Parathyroid adenoma (tissue), 2 donors: Measurements from ENCODE around the gene C4BPB.

Source experiments
- H2AFZ ChIP-seq: fragments of 300-600 bp; sonication (generic); one replicate; pipeline ENCODE4 v1.7.0; 2017; ENCODE audit warnings: antibody characterized with exemption, mild to moderate bottlenecking
- H3K27ac ChIP-seq: fragments of 300-600 bp; sonication (generic); one replicate; pipeline ENCODE4 v1.7.0; 2017
- H3K27me3 ChIP-seq: fragments of 300-600 bp; sonication (generic); one replicate; pipeline ENCODE4 v1.7.0; 2017; ENCODE audit warnings: low read length; ENCODE audit not compliant: control insufficient read depth, insufficient read depth
- H3K36me3 ChIP-seq: fragments of 300-600 bp; sonication (generic); one replicate; pipeline ENCODE4 v1.7.0; 2017; ENCODE audit warnings: low read length; ENCODE audit not compliant: control insufficient read depth, insufficient read depth
- H3K4me1 ChIP-seq: fragments of 300-600 bp; sonication (generic); one replicate; pipeline ENCODE4 v1.7.0; 2017; ENCODE audit warnings: control low read depth
- H3K4me2 ChIP-seq: fragments of 300-600 bp; sonication (generic); one replicate; pipeline ENCODE4 v1.7.0; 2017; ENCODE audit warnings: low read length
- H3K4me3 ChIP-seq: fragments of 300-600 bp; sonication (generic); one replicate; pipeline ENCODE4 v1.7.0; 2017; ENCODE audit warnings: low read depth, low read length
- H3K79me2 ChIP-seq: fragments of 300-600 bp; sonication (generic); one replicate; pipeline ENCODE4 v1.7.0; 2017; ENCODE audit warnings: control low read depth
- H3K9ac ChIP-seq: fragments of 300-600 bp; sonication (generic); one replicate; pipeline ENCODE4 v1.7.0; 2017; ENCODE audit warnings: mild to moderate bottlenecking
- H3K9me3 ChIP-seq: fragments of 300-600 bp; sonication (generic); one replicate; pipeline ENCODE4 v1.7.0; 2017; ENCODE audit warnings: low read length; ENCODE audit not compliant: control insufficient read depth
- CTCF ChIP-seq: fragments of 300-600 bp; sonication (generic); IDR thresholded peaks from one replicate; pipeline ENCODE4 v1.7.0; 2017; ENCODE audit warnings: antibody characterized with exemption, mild to moderate bottlenecking
- donor health status: primary hyperparathyroidism.

Gene C4BPB

GRCh38 chr1:207109004-207109403, 20.3 kb downstream of the C4BPB start:
- Histone ChIP-seq H2AFZ (no peak overlapping the region), H3K4me2 (no peak overlapping the region), H3K27ac (no peak overlapping the region), H3K79me2 (no peaks in the 10 kb centered on the region), H3K4me3 (no peak overlapping the region), H3K9ac (no peak overlapping the region), H3K4me1 (no peaks in the 10 kb centered on the region), H3K36me3 (no peaks in the 10 kb centered on the region), H3K9me3 (no peaks in the 10 kb centered on the region), H3K27me3 (no peaks in the 10 kb centered on the region)
- TF ChIP-seq CTCF: no peak

- Histone ChIP-seq H3K9me3 (no peaks in the 10 kb centered on the region), H2AFZ (no peak overlapping the region)
These were observed 24.1 kb downstream of the C4BPB start for GRCh38 chr1:207112616-207113296.

GRCh38 chr1:207115269-207115668, 26.6 kb downstream of the C4BPB start:
- no peaks in the 10 kb centered on the region for H3K9me3 ChIP-seq
- no peak for TF ChIP-seq CTCF
- H2AFZ ChIP-seq: no peak overlapping the region
- H3K4me1 ChIP-seq: no peaks in the 10 kb centered on the region
- H3K79me2 ChIP-seq: no peaks in the 10 kb centered on the region
- no peaks in the 10 kb centered on the region for H3K27me3 ChIP-seq
- H3K27ac ChIP-seq: no peak overlapping the region
- H3K4me2 ChIP-seq: no peak overlapping the region
- no peak overlapping the region for H3K4me3 ChIP-seq
- no peak overlapping the region for H3K9ac ChIP-seq
- no peaks in the 10 kb centered on the region for H3K36me3 ChIP-seq

More at GRCh38 chr1:207112616-207113296, 24.1 kb downstream of the C4BPB start:
- H3K9ac ChIP-seq: no peak overlapping the region
- H3K4me2 ChIP-seq: no peak overlapping the region
- H3K27me3 ChIP-seq: no peaks in the 10 kb centered on the region
- no peak for TF ChIP-seq CTCF
- no peak overlapping the region for H3K27ac ChIP-seq
- no peaks in the 10 kb centered on the region for H3K79me2 ChIP-seq
- H3K36me3 ChIP-seq: no peaks in the 10 kb centered on the region
- no peak overlapping the region for H3K4me3 ChIP-seq
- no peaks in the 10 kb centered on the region for H3K4me1 ChIP-seq

GRCh38 chr1:207124389-207124788, 35.7 kb downstream of the C4BPB start:
- no peak overlapping the region for H3K27ac ChIP-seq
- no peak overlapping the region for H3K9ac ChIP-seq
- no peaks in the 10 kb centered on the region for H3K36me3 ChIP-seq
- no peak overlapping the region for H2AFZ ChIP-seq
- TF ChIP-seq CTCF: no peak
- H3K4me3 ChIP-seq: no peak overlapping the region
- H3K4me2 ChIP-seq: no peak overlapping the region
- H3K79me2 ChIP-seq: no peaks in the 10 kb centered on the region
- no peaks in the 10 kb centered on the region for H3K27me3 ChIP-seq
- H3K9me3 ChIP-seq: peaks cover 4% of the 10 kb centered on the region
- H3K4me1 ChIP-seq: no peaks in the 10 kb centered on the region

- Histone ChIP-seq H3K4me3 (no peak overlapping the region), H3K79me2 (no peaks in the 10 kb centered on the region), H3K27ac (no peak overlapping the region), H3K9me3 (peaks cover 4% of the 10 kb centered on the region), H3K4me1 (no peaks in the 10 kb centered on the region), H3K4me2 (no peak overlapping the region), H2AFZ (no peak overlapping the region), H3K36me3 (no peaks in the 10 kb centered on the region), H3K9ac (no peak overlapping the region), H3K27me3 (no peaks in the 10 kb centered on the region)
- TF ChIP-seq CTCF: no peak
These were observed 39.8 kb downstream of the C4BPB start for GRCh38 chr1:207128336-207128921.
